ENCODE data around the gene OTX2.

DNA sequence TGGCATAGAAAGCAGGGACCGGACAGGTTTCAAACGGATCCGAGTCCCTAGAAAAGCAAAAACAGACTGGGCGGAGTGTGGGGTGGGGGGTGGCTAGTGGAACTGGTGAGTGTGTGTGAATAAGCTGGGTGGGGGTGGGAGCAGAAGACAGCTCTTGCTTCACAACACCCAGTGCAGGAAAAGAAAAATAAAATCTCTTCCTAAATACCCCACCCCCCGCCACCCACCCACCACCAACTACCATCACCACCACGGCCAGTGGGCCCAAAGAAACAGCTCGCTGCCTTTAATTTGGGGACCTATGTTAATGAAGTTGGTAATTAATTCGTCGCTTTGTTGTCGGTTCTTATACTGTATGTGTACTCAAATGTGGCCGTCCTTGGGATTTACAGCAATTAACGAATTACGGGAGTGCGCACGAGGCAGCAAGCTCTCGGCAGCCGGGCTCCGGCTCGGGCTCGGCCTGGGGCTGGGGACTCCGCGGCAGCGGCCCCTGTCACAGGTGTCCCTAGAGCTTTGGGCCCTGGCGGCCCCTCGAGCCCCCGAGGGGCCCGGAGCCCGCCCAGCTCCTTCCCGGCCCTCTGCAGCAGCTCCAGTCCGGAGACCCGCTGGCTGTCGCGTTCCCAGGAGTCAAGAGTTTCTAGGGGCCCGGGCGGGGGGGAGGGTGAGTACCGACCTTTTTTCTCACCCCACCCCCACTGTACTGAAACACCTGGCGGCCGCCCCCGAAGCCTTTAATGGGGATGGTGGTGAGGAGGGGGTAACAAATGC lies 1.5 kb upstream of the OTX2 start:
- no peak for TF ChIP-seq ATF3 (CRISPR knock-in tag; conservative IDR thresholded peaks at IDR 0.05)
- no peak for TF ChIP-seq ZNF512 (CRISPR knock-in tag; IDR thresholded peaks at IDR 0.05; ENCODE audit: borderline replicate concordance)
- TF ChIP-seq, protein P1, sequence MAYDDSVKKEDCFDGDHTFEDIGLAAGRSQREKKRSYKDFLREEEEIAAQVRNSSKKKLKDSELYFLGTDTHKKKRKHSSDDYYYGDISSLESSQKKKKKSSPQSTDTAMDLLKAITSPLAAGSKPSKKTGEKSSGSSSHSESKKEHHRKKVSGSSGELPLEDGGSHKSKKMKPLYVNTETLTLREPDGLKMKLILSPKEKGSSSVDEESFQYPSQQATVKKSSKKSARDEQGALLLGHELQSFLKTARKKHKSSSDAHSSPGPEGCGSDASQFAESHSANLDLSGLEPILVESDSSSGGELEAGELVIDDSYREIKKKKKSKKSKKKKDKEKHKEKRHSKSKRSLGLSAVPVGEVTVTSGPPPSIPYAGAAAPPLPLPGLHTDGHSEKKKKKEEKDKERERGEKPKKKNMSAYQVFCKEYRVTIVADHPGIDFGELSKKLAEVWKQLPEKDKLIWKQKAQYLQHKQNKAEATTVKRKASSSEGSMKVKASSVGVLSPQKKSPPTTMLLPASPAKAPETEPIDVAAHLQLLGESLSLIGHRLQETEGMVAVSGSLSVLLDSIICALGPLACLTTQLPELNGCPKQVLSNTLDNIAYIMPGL (CRISPR knock-in tag; IDR thresholded peaks at IDR 0.05): no peak
- TF ChIP-seq TEAD1 (CRISPR knock-in tag; IDR thresholded peaks at IDR 0.05): no peak
- no peak for TF ChIP-seq ETV6 (CRISPR knock-in tag; IDR thresholded peaks at IDR 0.05)
- no peak for TF ChIP-seq MAX (CRISPR knock-in tag; IDR thresholded peaks at IDR 0.05)
- TF ChIP-seq, protein P2, sequence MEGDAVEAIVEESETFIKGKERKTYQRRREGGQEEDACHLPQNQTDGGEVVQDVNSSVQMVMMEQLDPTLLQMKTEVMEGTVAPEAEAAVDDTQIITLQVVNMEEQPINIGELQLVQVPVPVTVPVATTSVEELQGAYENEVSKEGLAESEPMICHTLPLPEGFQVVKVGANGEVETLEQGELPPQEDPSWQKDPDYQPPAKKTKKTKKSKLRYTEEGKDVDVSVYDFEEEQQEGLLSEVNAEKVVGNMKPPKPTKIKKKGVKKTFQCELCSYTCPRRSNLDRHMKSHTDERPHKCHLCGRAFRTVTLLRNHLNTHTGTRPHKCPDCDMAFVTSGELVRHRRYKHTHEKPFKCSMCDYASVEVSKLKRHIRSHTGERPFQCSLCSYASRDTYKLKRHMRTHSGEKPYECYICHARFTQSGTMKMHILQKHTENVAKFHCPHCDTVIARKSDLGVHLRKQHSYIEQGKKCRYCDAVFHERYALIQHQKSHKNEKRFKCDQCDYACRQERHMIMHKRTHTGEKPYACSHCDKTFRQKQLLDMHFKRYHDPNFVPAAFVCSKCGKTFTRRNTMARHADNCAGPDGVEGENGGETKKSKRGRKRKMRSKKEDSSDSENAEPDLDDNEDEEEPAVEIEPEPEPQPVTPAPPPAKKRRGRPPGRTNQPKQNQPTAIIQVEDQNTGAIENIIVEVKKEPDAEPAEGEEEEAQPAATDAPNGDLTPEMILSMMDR (IDR thresholded peaks at IDR 0.05): no peak
- TF ChIP-seq CREM (CRISPR knock-in tag; IDR thresholded peaks at IDR 0.05): no peak
- TF ChIP-seq, protein P3, sequence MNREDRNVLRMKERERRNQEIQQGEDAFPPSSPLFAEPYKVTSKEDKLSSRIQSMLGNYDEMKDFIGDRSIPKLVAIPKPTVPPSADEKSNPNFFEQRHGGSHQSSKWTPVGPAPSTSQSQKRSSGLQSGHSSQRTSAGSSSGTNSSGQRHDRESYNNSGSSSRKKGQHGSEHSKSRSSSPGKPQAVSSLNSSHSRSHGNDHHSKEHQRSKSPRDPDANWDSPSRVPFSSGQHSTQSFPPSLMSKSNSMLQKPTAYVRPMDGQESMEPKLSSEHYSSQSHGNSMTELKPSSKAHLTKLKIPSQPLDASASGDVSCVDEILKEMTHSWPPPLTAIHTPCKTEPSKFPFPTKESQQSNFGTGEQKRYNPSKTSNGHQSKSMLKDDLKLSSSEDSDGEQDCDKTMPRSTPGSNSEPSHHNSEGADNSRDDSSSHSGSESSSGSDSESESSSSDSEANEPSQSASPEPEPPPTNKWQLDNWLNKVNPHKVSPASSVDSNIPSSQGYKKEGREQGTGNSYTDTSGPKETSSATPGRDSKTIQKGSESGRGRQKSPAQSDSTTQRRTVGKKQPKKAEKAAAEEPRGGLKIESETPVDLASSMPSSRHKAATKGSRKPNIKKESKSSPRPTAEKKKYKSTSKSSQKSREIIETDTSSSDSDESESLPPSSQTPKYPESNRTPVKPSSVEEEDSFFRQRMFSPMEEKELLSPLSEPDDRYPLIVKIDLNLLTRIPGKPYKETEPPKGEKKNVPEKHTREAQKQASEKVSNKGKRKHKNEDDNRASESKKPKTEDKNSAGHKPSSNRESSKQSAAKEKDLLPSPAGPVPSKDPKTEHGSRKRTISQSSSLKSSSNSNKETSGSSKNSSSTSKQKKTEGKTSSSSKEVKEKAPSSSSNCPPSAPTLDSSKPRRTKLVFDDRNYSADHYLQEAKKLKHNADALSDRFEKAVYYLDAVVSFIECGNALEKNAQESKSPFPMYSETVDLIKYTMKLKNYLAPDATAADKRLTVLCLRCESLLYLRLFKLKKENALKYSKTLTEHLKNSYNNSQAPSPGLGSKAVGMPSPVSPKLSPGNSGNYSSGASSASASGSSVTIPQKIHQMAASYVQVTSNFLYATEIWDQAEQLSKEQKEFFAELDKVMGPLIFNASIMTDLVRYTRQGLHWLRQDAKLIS (CRISPR knock-in tag; IDR thresholded peaks at IDR 0.05; ENCODE audit: borderline replicate concordance): no peak

All from WTC11 (cell line).